Pancreas (tissue), 10 donors: Measurements from ENCODE around the gene NBR1. TPM values are rescaled to one million over a fixed set of nuclear protein-coding genes. Genes with fewer than 3 reads are reported as not detected.
A peak's percentile ranks its signal among the peaks of the same experiment; 100 is the strongest.
"Not testable (repeated sequence)": the region's sequence is repeated elsewhere in the genome, so short reads cannot be mapped to it uniquely, and the experiment has no call there.

Experiments
- ATAC-seq, 4 donors: fragments of 200-7000 bp; cut with Tn5 transposase; one replicate each; pipeline versions ENCODE4 v1.8.0 to v1.9.1; 2020; ENCODE audit warnings: mild to moderate bottlenecking in 4 of 4, moderate library complexity in 4 of 4
- DNase-seq, 6 donors: peaks; one replicate each; pipeline ENCODE4 v3.0.0-alpha.2; 2020
- FAIRE-seq: peaks from 2 replicates; lab custom pipeline; 2012; peaks lifted over from hg19 to GRCh38; lab: Jason Lieb, UNC
- H3K27ac ChIP-seq, 4 donors: fragments of 200-600 bp; sonication (generic); 1 replicate in 3 of 4; 2 replicates in 1 of 4; pipeline versions ENCODE4 v1.5.0 to v1.8.0; 2020
- H3K27me3 ChIP-seq, 4 donors: fragments of 200-600 bp; one replicate each; pipeline ENCODE4 v1.8.0; 2021
- H3K36me3 ChIP-seq, 3 donors: fragments of 200-600 bp; sonication (generic) in 1 of 3; one replicate each; pipeline versions ENCODE4 v1.5.0 to v1.8.0; 2020 to 2021
- H3K4me1 ChIP-seq, 3 donors: fragments of 200-600 bp; one replicate each; pipeline ENCODE4 v1.8.0; 2021
- H3K4me3 ChIP-seq, 4 donors: fragments of 200-600 bp; sonication (generic) in 2 of 4; one replicate each; pipeline versions ENCODE4 v1.5.0 to v1.8.0; 2020 to 2021
- H3K9me3 ChIP-seq, 4 donors: fragments of 200-600 bp; one replicate each; pipeline ENCODE4 v1.8.0; 2021
- CTCF ChIP-seq, 4 donors: fragments of 200-600 bp; sonication (generic) in 3 of 4; IDR thresholded peaks; one replicate each; pipeline versions ENCODE4 v1.5.0 to v1.8.0; 2021; ENCODE audit warnings: antibody characterized with exemption in 4 of 4
- WGBS, 2 donors: extraction: QIAGEN DNeasy Blood & Tissue Kit; methylation state at CpG; one replicate each; pipeline ENCODE4 v1.1.7; 2013; 5-methylcytosine and 5-hydroxymethylcytosine counted together
- intact Hi-C, 3 donors: fragments of 100-400 bp; cut with DNase I; formaldehyde crosslinking; loops; one replicate each; pipeline versions ENCODE4 v1.11.1 to v1.14.2; 2022
- polyA plus RNA-seq, 2 donors: library from polyadenylated mRNA; stranded (reverse); fragments of 200-250 nt; gene quantifications; one replicate each; pipeline ENCODE4 v1.2.3, GENCODE V29; 2013
- total RNA-seq, 6 donors: library from RNA; stranded (reverse); fragmentation: NEBNext Ultra II Directional in 4 of 6; extraction: Animal tissue kit (Norgen Biotek cat#: 25700) in 4 of 6; gene quantifications; one replicate each; pipeline versions ENCODE4 v1.2.1 to v1.2.4, GENCODE V29; 2021 to 2023
- donor health status: healthy with polysubstance abuse.
- donor health status: DM: no; HTN: no; CAD: no; lungs with moderate emphysema.
- donor health status: DM: no; HTN: no; CAD: no.
- donor health status: control.
- donor health status: control.
- donor health status: Bipolar disorder and iron deficiency.
- donor health status: DM: yes; HTN: yes; CAD: no.
- donor health status: DM: no; HTN: no; CAD: no.
- donor health status: DM: no; HTN: no; CAD: no.
- donor health status: DM: yes; HTN: yes; CAD: no.

The NBR1 gene
- total and polyA plus RNA-seq, 8 donors = 15.5 to 54.0 (median 31.4) TPM

GRCh38 chr17:43146649-43147048, 24.4 kb upstream of the NBR1 start:
- no peak for DNase-seq
- no peak for TF ChIP-seq CTCF (IDR thresholded peaks at IDR 0.05)
- ATAC-seq = no peak
- no peak for FAIRE-seq
- no peaks in the 10 kb centered on the region for H3K27me3 ChIP-seq
- H3K27ac ChIP-seq = no peak overlapping the region
- WGBS, 2 donors = 91 to 94% methylated on average over 4 of the region's 4 CpGs
- no peaks in the 10 kb centered on the region for H3K9me3 ChIP-seq
- no peaks in the 10 kb centered on the region for H3K4me1 ChIP-seq
- H3K4me3 ChIP-seq = no peak overlapping the region
- H3K36me3 ChIP-seq = no peaks in the 10 kb centered on the region
- intact Hi-C loops = no loop called here

GRCh38 chr17:43151880-43152456, 19.0 kb upstream of the NBR1 start:
- TF ChIP-seq CTCF (IDR thresholded peaks at IDR 0.05) = no peak
- Histone ChIP-seq H3K27me3 (no peaks in the 10 kb centered on the region), H3K4me1 (no peaks in the 10 kb centered on the region), H3K27ac (no peak overlapping the region), H3K9me3 (no peaks in the 10 kb centered on the region), H3K4me3 (no peak overlapping the region), H3K36me3 (no peaks in the 10 kb centered on the region)
- ATAC-seq (peak in 1 of 4 donors; percentile 21), FAIRE-seq (no peak), DNase-seq (no peak)
- intact Hi-C loops = no loop called here
- 95 to 98% methylated on average over 3 of the region's 3 CpGs for WGBS, 2 donors

- H3K27ac ChIP-seq, DNase-seq, H3K9me3 ChIP-seq, H3K4me3 ChIP-seq, H3K36me3 ChIP-seq, intact Hi-C loops, H3K27me3 ChIP-seq, FAIRE-seq, H3K4me1 ChIP-seq, ATAC-seq: not testable (repeated sequence)
- WGBS, 2 donors = 60 to 65% methylated on average over 3 of the region's 3 CpGs
Observed at GRCh38 chr17:43153197-43153835, 17.7 kb upstream of the NBR1 start.

- ATAC-seq = no peak
- Histone ChIP-seq H3K27ac (no peak overlapping the region), H3K9me3 (no peaks in the 10 kb centered on the region), H3K36me3 (no peaks in the 10 kb centered on the region), H3K27me3 (no peaks in the 10 kb centered on the region), H3K4me3 (no peak overlapping the region), H3K4me1 (no peaks in the 10 kb centered on the region)
- intact Hi-C loops = no loop called here
- no peak for FAIRE-seq
- no peak for DNase-seq
- no peak for TF ChIP-seq CTCF (IDR thresholded peaks at IDR 0.05)
- 85 to 89% methylated on average over 3 of the region's 3 CpGs for WGBS, 2 donors
Observed at GRCh38 chr17:43155666-43156065, 15.3 kb upstream of the NBR1 start.

GRCh38 chr17:43159232-43159631, 11.8 kb upstream of the NBR1 start:
- H3K4me3 ChIP-seq, ATAC-seq, H3K27me3 ChIP-seq, H3K9me3 ChIP-seq, intact Hi-C loops, H3K36me3 ChIP-seq, DNase-seq, H3K4me1 ChIP-seq, H3K27ac ChIP-seq, FAIRE-seq: not testable (repeated sequence)
- WGBS, 2 donors = 93% methylated on average over 18 to 22 of the region's 25 CpGs

GRCh38 chr17:43159957-43160356, 11.1 kb upstream of the NBR1 start:
- intact Hi-C loops, H3K36me3 ChIP-seq, H3K27me3 ChIP-seq, H3K4me3 ChIP-seq, H3K9me3 ChIP-seq, H3K27ac ChIP-seq, H3K4me1 ChIP-seq, FAIRE-seq, DNase-seq, ATAC-seq: not testable (repeated sequence)
- 96% methylated on average over 8 of the region's 8 CpGs for WGBS, 2 donors

- H3K4me1 ChIP-seq, H3K27me3 ChIP-seq, H3K4me3 ChIP-seq, FAIRE-seq, ATAC-seq, DNase-seq, H3K9me3 ChIP-seq, intact Hi-C loops, H3K36me3 ChIP-seq, H3K27ac ChIP-seq: not testable (repeated sequence)
Observed at GRCh38 chr17:43165971-43166370, 5.0 kb upstream of the NBR1 start.
